ENCODE data around the gene SPRY4. TPM values are rescaled to one million over a fixed set of nuclear protein-coding genes. Genes with fewer than 3 reads are reported as not detected.

SPRY4 gene
- total and polyA plus RNA-seq, 2 of the 8 experiments (the other 6 are each of a cell fraction or from before 2014, with no cell fraction given) = 59.1 to 113 TPM

- TF ChIP-seq CHD1 (IDR thresholded peaks at IDR 0.05; ENCODE audit: low read depth, low read length) = no peak
Observed at GRCh38 chr5:142322403-142322746, 2.4 kb downstream of the SPRY4 start (continued).

Measured in H1 (cell line).